ENCODE data around the gene MRPL45.

- TF ChIP-seq EP300 (IDR thresholded peaks at IDR 0.05) (no peak), CTCF (IDR thresholded peaks at IDR 0.05) (no peak), POLR2AphosphoS5 (IDR thresholded peaks at IDR 0.05) (no peak)
These were observed 56.7 kb downstream of the MRPL45 start for GRCh38 chr17:38353668-38354067.
